Measurements from ENCODE around the gene SLC35A2.
A peak's percentile ranks its signal among the peaks of the same experiment; 100 is the strongest.

SLC35A2 gene

GRCh38 chrX:48927736-48928382 is 16.4 kb upstream of the SLC35A2 start:
- peaks cover 12% of the 10 kb centered on the region for H3K4me1 ChIP-seq (ENCODE audit: control insufficient read depth, insufficient read depth, low read length, poor library complexity, severe bottlenecking)
- no peak overlapping the region for H3K4me3 ChIP-seq (ENCODE audit: insufficient read depth, low read depth, low read length, poor library complexity, severe bottlenecking)
- no peak for DNase-seq
- peaks cover 20% of the 10 kb centered on the region for H3K36me3 ChIP-seq (ENCODE audit: control insufficient read depth, insufficient read depth, low read length)
- H3K27ac ChIP-seq (ENCODE audit: insufficient read depth, low read length, poor library complexity, severe bottlenecking), result no peak overlapping the region
- H3K27me3 ChIP-seq (replicated peaks; ENCODE audit: control insufficient read depth, insufficient read depth, low read length, poor library complexity, severe bottlenecking), result no peaks in the 10 kb centered on the region
- no peaks in the 10 kb centered on the region for H3K9me3 ChIP-seq (ENCODE audit: control insufficient read depth, low read length)

- Histone ChIP-seq H3K4me1 (ENCODE audit: control insufficient read depth, insufficient read depth, low read length, poor library complexity, severe bottlenecking) (peaks cover 15% of the 10 kb centered on the region), H3K36me3 (ENCODE audit: control insufficient read depth, insufficient read depth, low read length) (peaks cover 20% of the 10 kb centered on the region), H3K9me3 (ENCODE audit: control insufficient read depth, low read length) (no peaks in the 10 kb centered on the region), H3K27me3 (replicated peaks; ENCODE audit: control insufficient read depth, insufficient read depth, low read length, poor library complexity, severe bottlenecking) (no peaks in the 10 kb centered on the region), H3K27ac (ENCODE audit: insufficient read depth, low read length, poor library complexity, severe bottlenecking) (no peak overlapping the region), H3K4me3 (ENCODE audit: insufficient read depth, low read depth, low read length, poor library complexity, severe bottlenecking) (no peak overlapping the region)
- no peak for DNase-seq
These were observed 15.7 kb upstream of the SLC35A2 start for GRCh38 chrX:48927123-48927522.

GRCh38 chrX:48924270-48924669 is 12.8 kb upstream of the SLC35A2 start:
- no peak overlapping the region for H3K4me3 ChIP-seq (ENCODE audit: insufficient read depth, low read depth, low read length, poor library complexity, severe bottlenecking)
- H3K27me3 ChIP-seq (replicated peaks; ENCODE audit: control insufficient read depth, insufficient read depth, low read length, poor library complexity, severe bottlenecking), result no peaks in the 10 kb centered on the region
- peaks cover 31% of the 10 kb centered on the region for H3K4me1 ChIP-seq (ENCODE audit: control insufficient read depth, insufficient read depth, low read length, poor library complexity, severe bottlenecking)
- H3K27ac ChIP-seq (ENCODE audit: insufficient read depth, low read length, poor library complexity, severe bottlenecking), result peak overlapping the region; percentile 18
- no peak for DNase-seq
- H3K9me3 ChIP-seq (ENCODE audit: control insufficient read depth, low read length), result no peaks in the 10 kb centered on the region
- H3K36me3 ChIP-seq (ENCODE audit: control insufficient read depth, insufficient read depth, low read length), result peaks cover 20% of the 10 kb centered on the region

GRCh38 chrX:48923771-48924170 is 12.3 kb upstream of the SLC35A2 start:
- Histone ChIP-seq H3K36me3 (ENCODE audit: control insufficient read depth, insufficient read depth, low read length) (peaks cover 20% of the 10 kb centered on the region), H3K4me3 (ENCODE audit: insufficient read depth, low read depth, low read length, poor library complexity, severe bottlenecking) (no peak overlapping the region), H3K9me3 (ENCODE audit: control insufficient read depth, low read length) (no peaks in the 10 kb centered on the region), H3K27me3 (replicated peaks; ENCODE audit: control insufficient read depth, insufficient read depth, low read length, poor library complexity, severe bottlenecking) (no peaks in the 10 kb centered on the region), H3K4me1 (ENCODE audit: control insufficient read depth, insufficient read depth, low read length, poor library complexity, severe bottlenecking) (peaks cover 32% of the 10 kb centered on the region), H3K27ac (ENCODE audit: insufficient read depth, low read length, poor library complexity, severe bottlenecking) (peak overlapping the region; percentile 97)
- DNase-seq, result no peak

- no peaks in the 10 kb centered on the region for H3K9me3 ChIP-seq (ENCODE audit: control insufficient read depth, low read length)
- no peaks in the 10 kb centered on the region for H3K27me3 ChIP-seq (replicated peaks; ENCODE audit: control insufficient read depth, insufficient read depth, low read length, poor library complexity, severe bottlenecking)
- peak overlapping the region; percentile 97 for H3K27ac ChIP-seq (ENCODE audit: insufficient read depth, low read length, poor library complexity, severe bottlenecking)
- H3K4me1 ChIP-seq (ENCODE audit: control insufficient read depth, insufficient read depth, low read length, poor library complexity, severe bottlenecking), result peaks cover 40% of the 10 kb centered on the region
- H3K4me3 ChIP-seq (ENCODE audit: insufficient read depth, low read depth, low read length, poor library complexity, severe bottlenecking), result peak overlapping the region; percentile 79
- no peak for DNase-seq
- peaks cover 30% of the 10 kb centered on the region for H3K36me3 ChIP-seq (ENCODE audit: control insufficient read depth, insufficient read depth, low read length)
These were observed 9.3 kb upstream of the SLC35A2 start for GRCh38 chrX:48920718-48921104.

- Histone ChIP-seq H3K9me3 (ENCODE audit: control insufficient read depth, low read length) (no peaks in the 10 kb centered on the region), H3K27me3 (replicated peaks; ENCODE audit: control insufficient read depth, insufficient read depth, low read length, poor library complexity, severe bottlenecking) (no peaks in the 10 kb centered on the region), H3K4me3 (ENCODE audit: insufficient read depth, low read depth, low read length, poor library complexity, severe bottlenecking) (peak overlapping the region; percentile 79), H3K4me1 (ENCODE audit: control insufficient read depth, insufficient read depth, low read length, poor library complexity, severe bottlenecking) (peaks cover 46% of the 10 kb centered on the region), H3K27ac (ENCODE audit: insufficient read depth, low read length, poor library complexity, severe bottlenecking) (peak overlapping the region; percentile 97), H3K36me3 (ENCODE audit: control insufficient read depth, insufficient read depth, low read length) (peaks cover 30% of the 10 kb centered on the region)
- DNase-seq, result peak in 1 of 3 donors; percentile 26
These were observed 8.7 kb upstream of the SLC35A2 start for GRCh38 chrX:48919947-48920717.

GRCh38 chrX:48919360-48919841 is 8.0 kb upstream of the SLC35A2 start:
- Histone ChIP-seq H3K27me3 (replicated peaks; ENCODE audit: control insufficient read depth, insufficient read depth, low read length, poor library complexity, severe bottlenecking) (no peaks in the 10 kb centered on the region), H3K27ac (ENCODE audit: insufficient read depth, low read length, poor library complexity, severe bottlenecking) (peak overlapping the region; percentile 97), H3K9me3 (ENCODE audit: control insufficient read depth, low read length) (no peaks in the 10 kb centered on the region), H3K4me1 (ENCODE audit: control insufficient read depth, insufficient read depth, low read length, poor library complexity, severe bottlenecking) (peaks cover 42% of the 10 kb centered on the region), H3K4me3 (ENCODE audit: insufficient read depth, low read depth, low read length, poor library complexity, severe bottlenecking) (peak overlapping the region; percentile 79), H3K36me3 (ENCODE audit: control insufficient read depth, insufficient read depth, low read length) (peaks cover 36% of the 10 kb centered on the region)
- DNase-seq, result peak in 1 of 3 donors; percentile 17

- Histone ChIP-seq H3K4me3 (ENCODE audit: insufficient read depth, low read depth, low read length, poor library complexity, severe bottlenecking) (peak within 1 kb of the TSS; percentile 79), H3K9me3 (ENCODE audit: control insufficient read depth, low read length) (no peaks in the 10 kb centered on the region), H3K27ac (ENCODE audit: insufficient read depth, low read length, poor library complexity, severe bottlenecking) (peak within 1 kb of the TSS; percentile 97), H3K4me1 (ENCODE audit: control insufficient read depth, insufficient read depth, low read length, poor library complexity, severe bottlenecking) (peaks cover 42% of the 10 kb centered on the region), H3K27me3 (replicated peaks; ENCODE audit: control insufficient read depth, insufficient read depth, low read length, poor library complexity, severe bottlenecking) (no peaks in the 10 kb centered on the region), H3K36me3 (ENCODE audit: control insufficient read depth, insufficient read depth, low read length) (peaks cover 37% of the 10 kb centered on the region)
- peak; percentile 88 to 90 (median 90) for DNase-seq
These were observed 7.3 kb upstream of the SLC35A2 start, which contains the start of gene PIM2 for GRCh38 chrX:48918643-48919340. Gene PIM2, minus strand, starts transcription at chrX:48919024. Its CDS starts 190 bp downstream, at chrX:48918834.

- no peaks in the 10 kb centered on the region for H3K9me3 ChIP-seq (ENCODE audit: control insufficient read depth, low read length)
- H3K4me1 ChIP-seq (ENCODE audit: control insufficient read depth, insufficient read depth, low read length, poor library complexity, severe bottlenecking), result peaks cover 45% of the 10 kb centered on the region
- peaks cover 38% of the 10 kb centered on the region for H3K36me3 ChIP-seq (ENCODE audit: control insufficient read depth, insufficient read depth, low read length)
- peak overlapping the region; percentile 79 for H3K4me3 ChIP-seq (ENCODE audit: insufficient read depth, low read depth, low read length, poor library complexity, severe bottlenecking)
- no peak for DNase-seq
- H3K27ac ChIP-seq (ENCODE audit: insufficient read depth, low read length, poor library complexity, severe bottlenecking), result peak overlapping the region; percentile 97
- H3K27me3 ChIP-seq (replicated peaks; ENCODE audit: control insufficient read depth, insufficient read depth, low read length, poor library complexity, severe bottlenecking), result no peaks in the 10 kb centered on the region
These were observed 6.8 kb upstream of the SLC35A2 start for GRCh38 chrX:48918301-48918642.

All from effector memory CD4-positive, alpha-beta T cell (primary cell).